ENCODE data around the gene CCDC106. TPM values are rescaled to one million over a fixed set of nuclear protein-coding genes. Genes with fewer than 3 reads are reported as not detected.

Gene CCDC106
- total RNA-seq, 6 experiments from 2014 or later: 6.1 to 19.7 (median 9.8) TPM

GRCh38 chr19:55620410-55621204, 27.4 kb upstream of the CCDC106 start:
- Histone ChIP-seq H3K4me1 (peaks cover 0 to 11% (median 0%) of the 10 kb centered on the region in 4 donors), H3K27me3 (no peaks in the 10 kb centered on the region), H3K27ac (no peak overlapping the region), H3K36me3 (peaks cover 0 to 8% (median 0%) of the 10 kb centered on the region in 4 donors), H3K9me3 (no peaks in the 10 kb centered on the region), H3K4me3 (no peak overlapping the region)
- ATAC-seq (no peak), DNase-seq (no peak)
- 91% methylated on average over 4 of the region's 12 CpGs for WGBS (ENCODE audit: insufficient coverage, low coverage, low lambda C conversion rate, missing lambda C conversion rate)
- intact Hi-C loops (cut with DNase I): no loop called here
- TF ChIP-seq CTCF (IDR thresholded peaks at IDR 0.05) (no peak), POLR2A (IDR thresholded peaks at IDR 0.05) (no peak)

- ATAC-seq (no peak), DNase-seq (no peak)
- intact Hi-C loops (cut with DNase I): no loop called here
- Histone ChIP-seq H3K9me3 (no peaks in the 10 kb centered on the region), H3K4me1 (peaks cover 0 to 11% (median 0%) of the 10 kb centered on the region in 4 donors), H3K4me3 (no peak overlapping the region), H3K27me3 (no peaks in the 10 kb centered on the region), H3K36me3 (peaks cover 0 to 4% (median 0%) of the 10 kb centered on the region in 4 donors), H3K27ac (no peak overlapping the region)
- 100% methylated on average over 1 of the region's 9 CpGs for WGBS (ENCODE audit: insufficient coverage, low coverage, low lambda C conversion rate, missing lambda C conversion rate)
- no peak for TF ChIP-seq CTCF (IDR thresholded peaks at IDR 0.05)
- TF ChIP-seq POLR2A (IDR thresholded peaks at IDR 0.05): no peak
Measured at GRCh38 chr19:55621205-55621672, 26.8 kb upstream of the CCDC106 start.

GRCh38 chr19:55621673-55622231, 26.3 kb upstream of the CCDC106 start:
- H3K27me3 ChIP-seq: no peaks in the 10 kb centered on the region
- TF ChIP-seq POLR2A (IDR thresholded peaks at IDR 0.05) (no peak), CTCF (IDR thresholded peaks at IDR 0.05) (no peak)
- peaks cover 0 to 11% (median 0%) of the 10 kb centered on the region in 4 donors for H3K4me1 ChIP-seq
- 97% methylated on average over 32 of the region's 55 CpGs for WGBS (ENCODE audit: insufficient coverage, low coverage, low lambda C conversion rate, missing lambda C conversion rate)
- intact Hi-C loops (cut with DNase I): no loop called here
- ATAC-seq (no peak), DNase-seq (peak in 1 of 3 donors; percentile 62)
- no peaks in the 10 kb centered on the region for H3K9me3 ChIP-seq
- no peaks in the 10 kb centered on the region for H3K36me3 ChIP-seq
- H3K4me3 ChIP-seq: no peak overlapping the region
- no peak overlapping the region for H3K27ac ChIP-seq

GRCh38 chr19:55622242-55622969, 25.6 kb upstream of the CCDC106 start:
- TF ChIP-seq CTCF (IDR thresholded peaks at IDR 0.05) (no peak), POLR2A (IDR thresholded peaks at IDR 0.05) (no peak)
- intact Hi-C loops (cut with DNase I): no loop called here
- peak in 1 of 3 donors; percentile 57 for DNase-seq
- Histone ChIP-seq H3K4me1 (peaks cover 0 to 11% (median 0%) of the 10 kb centered on the region in 4 donors), H3K36me3 (no peaks in the 10 kb centered on the region), H3K27me3 (no peaks in the 10 kb centered on the region), H3K4me3 (no peak overlapping the region), H3K9me3 (no peaks in the 10 kb centered on the region), H3K27ac (no peak overlapping the region)
- 56% methylated on average over 5 of the region's 40 CpGs for WGBS (ENCODE audit: insufficient coverage, low coverage, low lambda C conversion rate, missing lambda C conversion rate)
- no peak for ATAC-seq
